Thoracic aorta (tissue), 2 donors: Measurements from ENCODE around the gene KCNA1. TPM values are rescaled to one million over a fixed set of nuclear protein-coding genes. Genes with fewer than 3 reads are reported as not detected.

Experiments used
- ATAC-seq: fragments of 150-250 bp; one replicate; pipeline ENCODE4 v1.8.0; 2017; ENCODE audit warnings: low read depth; ENCODE audit not compliant: insufficient number of reproducible peaks, low FRiP score
- DNase-seq: peaks from one replicate; pipeline ENCODE4 v3.0.0-alpha.2; 2020; ENCODE audit warnings: low spot score
- H3K27ac ChIP-seq, 2 donors: fragments of 200-600 bp; sonication (generic); 1 replicate in 1 of 2; 2 replicates in 1 of 2; pipeline ENCODE4 v1.5.1; 2016; ENCODE audit warnings: mild to moderate bottlenecking in 2 of 2, moderate library complexity in 2 of 2
- H3K27me3 ChIP-seq: fragments of 200-600 bp; sonication (generic); replicated peaks from 2 replicates; pipeline ENCODE4 v1.6.0; 2016; ENCODE audit warnings: mild to moderate bottlenecking; ENCODE audit not compliant: insufficient read depth
- H3K36me3 ChIP-seq: fragments of 200-600 bp; sonication (generic); one replicate; pipeline ENCODE4 v1.5.1; 2016
- H3K4me1 ChIP-seq, 2 donors: fragments of 200-600 bp; sonication (generic); 1 replicate in 1 of 2; 2 replicates in 1 of 2; pipeline versions ENCODE4 v1.5.1 to v1.6.0; 2016; ENCODE audit warnings: low read depth in 2 of 2, mild to moderate bottlenecking in 1 of 2; ENCODE audit not compliant: control insufficient read depth in 1 of 2
- H3K4me3 ChIP-seq: fragments of 200-600 bp; sonication (generic); 2 replicates; pipeline ENCODE4 v1.5.1; 2016; ENCODE audit warnings: mild to moderate bottlenecking
- H3K9me3 ChIP-seq: fragments of 200-600 bp; sonication (generic); 2 replicates; pipeline ENCODE4 v1.5.1; 2016
- total RNA-seq, 2 donors: library from RNA; depleted of rRNA; stranded (reverse); fragments of >200 nt; gene quantifications; one replicate each; pipeline versions ENCODE4 v1.1.0 to v1.2.3, GENCODE V29; 2016
- TF ChIP-seq, protein P1 (sequence below): fragments of 200-600 bp; sonication (generic); IDR thresholded peaks from one replicate; pipeline ENCODE4 v1.5.1; 2019; ENCODE audit warnings: antibody characterized with exemption

The KCNA1 gene
- total RNA-seq, 2 donors from 2014 or later: 0.85 TPM; not detected in 1

GRCh38 chr12:4909410-4909733 is 333 bp upstream of the KCNA1 start:
- Histone ChIP-seq H3K4me3 (peak overlapping the region; percentile 75), H3K4me1 (peaks cover 7 to 30% of the 10 kb centered on the region in 2 donors), H3K9me3 (no peaks in the 10 kb centered on the region), H3K36me3 (no peaks in the 10 kb centered on the region), H3K27ac (no peak overlapping the region), H3K27me3 (peaks cover 10% of the 10 kb centered on the region)
- ATAC-seq: no peak
- DNase-seq: no peak
- TF ChIP-seq, protein P1, sequence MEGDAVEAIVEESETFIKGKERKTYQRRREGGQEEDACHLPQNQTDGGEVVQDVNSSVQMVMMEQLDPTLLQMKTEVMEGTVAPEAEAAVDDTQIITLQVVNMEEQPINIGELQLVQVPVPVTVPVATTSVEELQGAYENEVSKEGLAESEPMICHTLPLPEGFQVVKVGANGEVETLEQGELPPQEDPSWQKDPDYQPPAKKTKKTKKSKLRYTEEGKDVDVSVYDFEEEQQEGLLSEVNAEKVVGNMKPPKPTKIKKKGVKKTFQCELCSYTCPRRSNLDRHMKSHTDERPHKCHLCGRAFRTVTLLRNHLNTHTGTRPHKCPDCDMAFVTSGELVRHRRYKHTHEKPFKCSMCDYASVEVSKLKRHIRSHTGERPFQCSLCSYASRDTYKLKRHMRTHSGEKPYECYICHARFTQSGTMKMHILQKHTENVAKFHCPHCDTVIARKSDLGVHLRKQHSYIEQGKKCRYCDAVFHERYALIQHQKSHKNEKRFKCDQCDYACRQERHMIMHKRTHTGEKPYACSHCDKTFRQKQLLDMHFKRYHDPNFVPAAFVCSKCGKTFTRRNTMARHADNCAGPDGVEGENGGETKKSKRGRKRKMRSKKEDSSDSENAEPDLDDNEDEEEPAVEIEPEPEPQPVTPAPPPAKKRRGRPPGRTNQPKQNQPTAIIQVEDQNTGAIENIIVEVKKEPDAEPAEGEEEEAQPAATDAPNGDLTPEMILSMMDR: no peak

DNA sequence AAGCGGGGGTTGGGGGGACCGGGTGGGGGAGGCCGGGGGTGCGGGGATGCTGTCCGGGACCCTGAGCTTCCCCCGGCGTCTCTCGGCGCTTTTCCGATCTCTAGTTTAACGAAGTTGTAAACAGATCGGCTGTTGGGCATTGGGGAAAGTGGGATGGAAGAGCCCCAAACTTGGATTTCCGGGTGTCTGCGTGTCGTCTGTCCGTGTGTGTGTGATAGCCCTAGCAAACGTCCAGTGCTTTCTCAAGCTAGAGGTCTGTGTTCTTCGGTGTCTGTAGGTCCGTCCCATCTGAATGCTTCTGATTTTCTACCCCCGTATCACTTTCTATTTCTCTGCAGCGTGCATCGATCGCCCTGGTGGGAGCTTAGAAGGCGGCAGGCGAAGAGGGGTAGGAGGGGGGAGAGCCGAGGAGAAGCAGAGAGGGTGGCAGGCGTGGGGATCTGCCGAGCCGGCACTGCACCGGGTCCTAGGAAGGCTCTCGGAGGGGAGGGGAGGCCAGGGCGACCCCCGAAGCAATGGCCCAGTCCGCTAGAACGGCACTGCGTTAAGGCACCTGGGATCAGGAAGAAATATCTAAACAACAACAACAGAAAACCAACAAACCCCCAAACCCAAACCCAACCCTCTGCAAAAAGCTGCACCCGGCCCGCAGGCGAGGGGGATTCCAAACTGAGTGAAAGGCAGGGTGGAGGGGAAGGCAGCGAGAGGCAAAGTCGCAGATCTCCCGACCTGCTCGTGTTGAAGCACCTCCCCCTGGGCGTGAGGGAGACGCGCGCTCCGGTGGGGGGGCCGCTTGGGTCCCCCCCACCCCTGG is 1.0 kb downstream of the KCNA1 start:
- DNase-seq (no peak), ATAC-seq (no peak)
- TF ChIP-seq, protein P1: no peak
- H3K4me3 ChIP-seq: peak overlapping the region; percentile 75
- peaks cover 7 to 30% of the 10 kb centered on the region in 2 donors for H3K4me1 ChIP-seq
- H3K27me3 ChIP-seq: peaks cover 10% of the 10 kb centered on the region
- no peaks in the 10 kb centered on the region for H3K9me3 ChIP-seq
- no peak overlapping the region for H3K27ac ChIP-seq
- H3K36me3 ChIP-seq: no peaks in the 10 kb centered on the region

DNA sequence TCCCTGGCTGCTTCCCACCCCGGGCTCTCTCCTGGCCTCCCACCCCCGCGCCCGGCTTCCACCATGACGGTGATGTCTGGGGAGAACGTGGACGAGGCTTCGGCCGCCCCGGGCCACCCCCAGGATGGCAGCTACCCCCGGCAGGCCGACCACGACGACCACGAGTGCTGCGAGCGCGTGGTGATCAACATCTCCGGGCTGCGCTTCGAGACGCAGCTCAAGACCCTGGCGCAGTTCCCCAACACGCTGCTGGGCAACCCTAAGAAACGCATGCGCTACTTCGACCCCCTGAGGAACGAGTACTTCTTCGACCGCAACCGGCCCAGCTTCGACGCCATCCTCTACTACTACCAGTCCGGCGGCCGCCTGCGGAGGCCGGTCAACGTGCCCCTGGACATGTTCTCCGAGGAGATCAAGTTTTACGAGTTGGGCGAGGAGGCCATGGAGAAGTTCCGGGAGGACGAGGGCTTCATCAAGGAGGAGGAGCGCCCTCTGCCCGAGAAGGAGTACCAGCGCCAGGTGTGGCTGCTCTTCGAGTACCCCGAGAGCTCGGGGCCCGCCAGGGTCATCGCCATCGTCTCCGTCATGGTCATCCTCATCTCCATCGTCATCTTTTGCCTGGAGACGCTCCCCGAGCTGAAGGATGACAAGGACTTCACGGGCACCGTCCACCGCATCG is 1.8 kb downstream of the KCNA1 start:
- H3K27ac ChIP-seq: no peak overlapping the region
- peaks cover 10% of the 10 kb centered on the region for H3K27me3 ChIP-seq
- DNase-seq (no peak), ATAC-seq (no peak)
- peak overlapping the region; percentile 75 for H3K4me3 ChIP-seq
- TF ChIP-seq, protein P1: no peak
- H3K9me3 ChIP-seq: no peaks in the 10 kb centered on the region
- no peaks in the 10 kb centered on the region for H3K36me3 ChIP-seq
- peaks cover 7 to 30% of the 10 kb centered on the region in 2 donors for H3K4me1 ChIP-seq

DNA sequence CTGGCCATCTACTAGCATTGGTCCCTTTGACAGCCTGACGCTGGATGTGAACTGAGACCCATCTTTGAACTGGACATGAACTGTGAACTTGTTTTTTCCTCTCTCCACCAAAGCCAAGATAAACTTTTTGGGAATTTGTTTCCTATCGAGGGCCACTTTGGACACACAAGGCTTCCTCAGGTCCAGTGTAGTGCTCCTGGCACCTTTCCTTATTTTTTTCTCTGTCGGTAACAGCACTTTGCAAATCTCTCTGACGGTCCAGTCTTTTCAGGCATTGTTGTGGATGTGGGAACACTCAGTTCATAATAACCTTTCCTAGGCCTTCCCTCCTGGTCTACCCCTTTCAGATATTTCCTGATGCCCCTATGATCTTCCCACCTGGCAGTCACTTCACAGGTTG is 5.0 kb downstream of the KCNA1 start:
- Histone ChIP-seq H3K4me1 (peaks cover 4 to 17% of the 10 kb centered on the region in 2 donors), H3K4me3 (no peak overlapping the region), H3K9me3 (no peaks in the 10 kb centered on the region), H3K36me3 (no peaks in the 10 kb centered on the region), H3K27me3 (no peaks in the 10 kb centered on the region), H3K27ac (no peak overlapping the region)
- ATAC-seq: no peak
- DNase-seq: no peak
- TF ChIP-seq, protein P1: no peak

DNA sequence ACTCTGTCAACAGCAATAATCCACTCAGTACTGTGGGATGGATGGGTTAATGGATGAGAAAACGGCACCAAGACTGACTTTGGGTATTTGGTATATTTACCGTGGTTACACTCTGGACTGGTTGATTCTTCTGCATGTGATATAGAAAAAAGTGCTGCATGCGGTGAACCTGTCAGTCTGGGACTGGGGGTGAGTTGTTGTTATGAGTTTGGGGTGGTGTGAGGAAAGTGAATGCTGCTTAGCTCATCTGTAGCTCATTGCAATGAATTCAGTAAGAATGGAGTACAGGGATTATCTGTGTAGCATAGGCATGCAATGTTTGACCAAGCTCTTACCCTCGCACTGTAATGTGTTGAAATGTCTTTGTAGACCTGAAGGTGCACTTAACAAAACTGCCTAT is 6.0 kb downstream of the KCNA1 start:
- ATAC-seq (no peak), DNase-seq (no peak)
- Histone ChIP-seq H3K4me1 (peaks cover 2 to 7% of the 10 kb centered on the region in 2 donors), H3K27me3 (no peaks in the 10 kb centered on the region), H3K4me3 (no peak overlapping the region), H3K36me3 (no peaks in the 10 kb centered on the region), H3K9me3 (no peaks in the 10 kb centered on the region), H3K27ac (no peak overlapping the region)
- TF ChIP-seq, protein P1: no peak
